Karpas-422 (cell line): ENCODE results near the gene SLC16A4. TPM values are rescaled to one million over a fixed set of nuclear protein-coding genes. Genes with fewer than 3 reads are reported as not detected.
A peak's percentile ranks its signal among the peaks of the same experiment; 100 is the strongest.
"Not testable (repeated sequence)": the region's sequence is repeated elsewhere in the genome, so short reads cannot be mapped to it uniquely, and the experiment has no call there.

Source experiments
- DNase-seq: peaks from one replicate; pipeline ENCODE4 v3.0.0-alpha.2; 2015
- H2AFZ ChIP-seq: fragments of 200-600 bp; sonication (generic); 2 replicates; pipeline ENCODE4 v1.6.1; 2014; ENCODE audit warnings: antibody characterized with exemption, low read length, mixed read lengths
- H3K27ac ChIP-seq: fragments of 200-600 bp; sonication (generic); 2 replicates; pipeline ENCODE4 v1.5.1; 2014; ENCODE audit warnings: mild to moderate bottlenecking, low read length, moderate library complexity
- H3K27me3 ChIP-seq: fragments of 200-600 bp; sonication (generic); 2 replicates; pipeline ENCODE4 v1.6.1; 2014; ENCODE audit warnings: low read length, mixed read lengths
- H3K36me3 ChIP-seq: fragments of 200-600 bp; sonication (generic); 2 replicates; pipeline ENCODE4 v1.6.1; 2014; ENCODE audit warnings: low read length, mixed read lengths; ENCODE audit not compliant: insufficient read depth
- H3K4me1 ChIP-seq: fragments of 200-600 bp; sonication (generic); 2 replicates; pipeline ENCODE4 v1.6.1; 2014; ENCODE audit warnings: mild to moderate bottlenecking, low read length, mixed read lengths
- H3K4me2 ChIP-seq: fragments of 200-600 bp; sonication (generic); 2 replicates; pipeline ENCODE4 v1.6.1; 2014; ENCODE audit warnings: low read length, low read depth, mild to moderate bottlenecking; ENCODE audit not compliant: poor library complexity, severe bottlenecking
- H3K4me3 ChIP-seq: fragments of 200-600 bp; sonication (generic); 2 replicates; pipeline ENCODE4 v1.5.1; 2014; ENCODE audit warnings: mild to moderate bottlenecking, antibody characterized with exemption, low read length, mixed read lengths
- H3K79me2 ChIP-seq: fragments of 200-600 bp; sonication (generic); 2 replicates; pipeline ENCODE4 v1.6.1; 2014; ENCODE audit warnings: mild to moderate bottlenecking, low read length, mixed read lengths
- H3K9ac ChIP-seq: fragments of 200-600 bp; sonication (generic); 2 replicates; pipeline ENCODE4 v1.6.0; 2014; ENCODE audit warnings: low read length
- H3K9me2 ChIP-seq: fragments of 200-600 bp; sonication (generic), shearing (Covaris generic); replicated peaks from 2 replicates; pipeline ENCODE4 v1.6.0; 2014; ENCODE audit warnings: mild to moderate bottlenecking, low read length, moderate library complexity; ENCODE audit not compliant: insufficient read depth
- H3K9me3 ChIP-seq: fragments of 300-700, 200-600 bp; sonication (generic); 2 replicates; pipeline ENCODE4 v1.6.1; 2014; ENCODE audit warnings: low read length, mixed read lengths
- H4K20me1 ChIP-seq: fragments of 200-600 bp; sonication (generic); 2 replicates; pipeline ENCODE4 v1.6.1; 2014; ENCODE audit warnings: mild to moderate bottlenecking, antibody characterized with exemption, low read length, low read depth; ENCODE audit not compliant: insufficient read depth
- total RNA-seq: library from RNA; depleted of rRNA; stranded (reverse); fragments of >200 nt; shearing (Covaris generic); gene quantifications from 2 replicates; pipeline ENCODE4 v1.2.3, GENCODE V29; 2014; ENCODE audit warnings: low replicate concordance

SLC16A4 gene
- total RNA-seq, 1 experiment from 2014 or later, result 116 TPM

- DNase-seq, result no peak
- Histone ChIP-seq H3K27ac (no peak overlapping the region), H3K4me3 (no peak overlapping the region), H2AFZ (no peak overlapping the region), H3K27me3 (no peaks in the 10 kb centered on the region), H3K9me2 (no peaks in the 10 kb centered on the region), H3K79me2 (no peaks in the 10 kb centered on the region), H3K9me3 (no peaks in the 10 kb centered on the region), H3K4me2 (no peak overlapping the region), H3K4me1 (no peaks in the 10 kb centered on the region), H3K9ac (no peak overlapping the region), H4K20me1 (no peaks in the 10 kb centered on the region), H3K36me3 (no peaks in the 10 kb centered on the region)
These were observed 29.3 kb upstream of the SLC16A4 start for GRCh38 chr1:110420023-110420662.

GRCh38 chr1:110418729-110419128 lies 27.9 kb upstream of the SLC16A4 start:
- Histone ChIP-seq H3K4me1 (no peaks in the 10 kb centered on the region), H3K4me3 (no peak overlapping the region), H3K27me3 (no peaks in the 10 kb centered on the region), H3K9ac (no peak overlapping the region), H3K27ac (no peak overlapping the region), H2AFZ (no peak overlapping the region), H3K4me2 (no peak overlapping the region), H3K79me2 (no peaks in the 10 kb centered on the region), H3K9me2 (no peaks in the 10 kb centered on the region), H3K36me3 (no peaks in the 10 kb centered on the region), H3K9me3 (no peaks in the 10 kb centered on the region), H4K20me1 (no peaks in the 10 kb centered on the region)
- no peak for DNase-seq

GRCh38 chr1:110413045-110413444 lies 22.2 kb upstream of the SLC16A4 start:
- H3K79me2 ChIP-seq, result peaks cover 11% of the 10 kb centered on the region
- peak overlapping the region; percentile 38; the same call in 1 of the 2 replicates for H3K9ac ChIP-seq
- H3K4me3 ChIP-seq, H3K27me3 ChIP-seq, H2AFZ ChIP-seq, H4K20me1 ChIP-seq, H3K27ac ChIP-seq, H3K36me3 ChIP-seq, H3K9me2 ChIP-seq, H3K9me3 ChIP-seq, DNase-seq: not testable (repeated sequence)
- peak overlapping the region; percentile 24 for H3K4me2 ChIP-seq
- H3K4me1 ChIP-seq, result peaks cover 26% of the 10 kb centered on the region

GRCh38 chr1:110412576-110412975 lies 21.8 kb upstream of the SLC16A4 start:
- peak overlapping the region; percentile 24 for H3K4me2 ChIP-seq
- H4K20me1 ChIP-seq, result no peaks in the 10 kb centered on the region
- no peak overlapping the region for H3K27ac ChIP-seq
- H3K9me3 ChIP-seq, result no peaks in the 10 kb centered on the region
- no peak overlapping the region for H3K4me3 ChIP-seq
- H3K27me3 ChIP-seq, result no peaks in the 10 kb centered on the region
- H3K9ac ChIP-seq, result peak overlapping the region; percentile 38; the same call in 1 of the 2 replicates
- no peak overlapping the region for H2AFZ ChIP-seq
- DNase-seq, result peak; percentile 92
- no peaks in the 10 kb centered on the region for H3K9me2 ChIP-seq
- H3K79me2 ChIP-seq, result peaks cover 16% of the 10 kb centered on the region
- H3K36me3 ChIP-seq, result no peaks in the 10 kb centered on the region
- H3K4me1 ChIP-seq, result peaks cover 26% of the 10 kb centered on the region

- no peak overlapping the region for H3K4me2 ChIP-seq
- DNase-seq, result no peak
- no peaks in the 10 kb centered on the region for H3K9me2 ChIP-seq
- H3K4me1 ChIP-seq, result peaks cover 28% of the 10 kb centered on the region
- H3K4me3 ChIP-seq, result no peak overlapping the region
- peaks cover 28% of the 10 kb centered on the region for H3K79me2 ChIP-seq
- H3K27me3 ChIP-seq, result no peaks in the 10 kb centered on the region
- H4K20me1 ChIP-seq, result no peaks in the 10 kb centered on the region
- H3K9me3 ChIP-seq, result no peaks in the 10 kb centered on the region
- H3K9ac ChIP-seq, result no peak overlapping the region
- H3K27ac ChIP-seq, result no peak overlapping the region
- 0 out of 2 replicates have a peak, but pooled peaks cover under 1% of the 10 kb centered on the region for H3K36me3 ChIP-seq
- H2AFZ ChIP-seq, result no peak overlapping the region
These were observed 20.4 kb upstream of the SLC16A4 start for GRCh38 chr1:110411173-110411735.

GRCh38 chr1:110409316-110409715 lies 18.5 kb upstream of the SLC16A4 start:
- Histone ChIP-seq H3K9me2 (no peaks in the 10 kb centered on the region), H3K4me2 (peak overlapping the region; percentile 81), H3K9me3 (no peaks in the 10 kb centered on the region), H4K20me1 (no peaks in the 10 kb centered on the region), H3K27ac (no peak overlapping the region), H3K9ac (0 out of 2 replicates have a peak overlapping the region, but pooled peaks have one; percentile 95), H3K4me1 (peaks cover 36% of the 10 kb centered on the region), H3K27me3 (no peaks in the 10 kb centered on the region), H2AFZ (no peak overlapping the region), H3K36me3 (peaks cover 12% of the 10 kb centered on the region), H3K4me3 (peak overlapping the region; percentile 88; the same call in 1 of the 2 replicates), H3K79me2 (peaks cover 42% of the 10 kb centered on the region)
- DNase-seq, result no peak

GRCh38 chr1:110408488-110408887 lies 17.7 kb upstream of the SLC16A4 start:
- Histone ChIP-seq H3K9ac (peak overlapping the region; percentile 95), H3K9me2 (no peaks in the 10 kb centered on the region), H4K20me1 (no peaks in the 10 kb centered on the region), H3K4me1 (peaks cover 36% of the 10 kb centered on the region), H3K79me2 (peaks cover 49% of the 10 kb centered on the region), H3K4me3 (peak overlapping the region; percentile 88), H3K27me3 (no peaks in the 10 kb centered on the region), H3K27ac (peak overlapping the region; percentile 86), H3K4me2 (peak overlapping the region; percentile 81), H2AFZ (no peak overlapping the region), H3K9me3 (no peaks in the 10 kb centered on the region), H3K36me3 (peaks cover 20% of the 10 kb centered on the region)
- no peak for DNase-seq

- Histone ChIP-seq H3K9ac (peak within 1 kb of the TSS; percentile 95), H3K9me3 (no peaks in the 10 kb centered on the region), H3K27ac (peak within 1 kb of the TSS; percentile 86), H3K4me1 (peaks cover 27% of the 10 kb centered on the region), H3K79me2 (peaks cover 49% of the 10 kb centered on the region), H3K27me3 (no peaks in the 10 kb centered on the region), H3K9me2 (no peaks in the 10 kb centered on the region), H3K4me2 (peak within 1 kb of the TSS; percentile 81), H3K36me3 (peaks cover 29% of the 10 kb centered on the region), H3K4me3 (peak within 1 kb of the TSS; percentile 88), H2AFZ (peak within 1 kb of the TSS; percentile 82; the same call in 1 of the 2 replicates), H4K20me1 (no peaks in the 10 kb centered on the region)
- peak; percentile 98 for DNase-seq
These were observed 16.7 kb upstream of the SLC16A4 start, which contains the start of gene LAMTOR5 for GRCh38 chr1:110407260-110408210. Gene LAMTOR5, minus strand, starts transcription at chr1:110407694. Its CDS starts 74 bp downstream, at chr1:110407620.
